OCI-LY1 (cell line): ENCODE results near the gene ATP8B1.

ENCODE experiments used
- CTCF ChIP-seq: fragments of 200-600 bp; sonication (generic), shearing (Covaris generic); IDR thresholded peaks from 2 replicates; pipeline ENCODE4 v1.5.1; 2017; ENCODE audit warnings: mild to moderate bottlenecking, antibody characterized with exemption, low read length, moderate library complexity, mixed read lengths
- EZH2 ChIP-seq: fragments of 200-600 bp; sonication (generic), shearing (Covaris generic); IDR thresholded peaks from 2 replicates; pipeline ENCODE4 v1.8.0; 2017; ENCODE audit warnings: borderline replicate concordance, mixed run types, mild to moderate bottlenecking, antibody characterized with exemption, low read length, moderate library complexity, mixed read lengths

- TF ChIP-seq CTCF (no peak), EZH2 (no peak)
These were observed 11.4 kb upstream of the ATP8B1 start for GRCh38 chr18:57814555-57814954.
